PC-3 (cell line): ENCODE measurements around the gene PSPH. TPM values are rescaled to one million over a fixed set of nuclear protein-coding genes. Genes with fewer than 3 reads are reported as not detected.
A peak's percentile ranks its signal among the peaks of the same experiment; 100 is the strongest.

Source experiments
- ATAC-seq: fragments of 200-7000 bp; cut with Tn5 transposase; 2 replicates; pipeline ENCODE4 v1.9.1; 2020; ENCODE audit warnings: mild to moderate bottlenecking, moderate library complexity
- BruUV-seq: library from RNA; stranded (reverse); fragments of 400-500 nt; replicated peaks from 2 replicates; lab custom pipeline; 2021; lab: Mats Ljungman, UMichigan
- CTCF ChIA-PET: fragments of 300-600 bp; sonication (Branson Sonifier 250); formaldehyde crosslinking; loops from one replicate; lab custom pipeline; 2022; ENCODE audit warnings: antibody characterized with exemption; lab: Charles Lee
- POLR2A ChIA-PET: fragments of 300-600 bp; sonication (Branson Sonifier 250); formaldehyde crosslinking; loops from one replicate; lab custom pipeline; 2022; ENCODE audit warnings: antibody characterized with exemption; ENCODE audit not compliant: unreplicated experiment; lab: Charles Lee
- DNase-seq: peaks from one replicate; pipeline ENCODE4 v3.0.0-alpha.2; 2015
- H2AFZ ChIP-seq: fragments of 300-600 bp; sonication (generic); 2 replicates; pipeline ENCODE4 v1.6.0; 2016; ENCODE audit warnings: antibody characterized with exemption, low read length
- H3F3A ChIP-seq: fragments of 300-600 bp; sonication (generic); one replicate; pipeline ENCODE4 v1.6.0; 2017; ENCODE audit warnings: antibody characterized with exemption, low read length, control low read depth, mild to moderate bottlenecking; ENCODE audit not compliant: unreplicated experiment
- H3K27ac ChIP-seq: fragments of 300-600 bp; sonication (generic); 2 replicates; pipeline ENCODE4 v1.5.1; 2016; ENCODE audit warnings: mild to moderate bottlenecking, low read length
- H3K27me3 ChIP-seq: fragments of 300-600 bp; sonication (generic); 2 replicates; pipeline ENCODE4 v1.6.1; 2016; ENCODE audit warnings: low read length, mixed read lengths
- H3K36me3 ChIP-seq: fragments of 300-600 bp; sonication (generic); 2 replicates; pipeline ENCODE4 v1.6.1; 2016; ENCODE audit warnings: low read depth, mixed run types, low read length, mixed read lengths
- H3K4me1 ChIP-seq: fragments of 300-600 bp; sonication (generic); 2 replicates; pipeline ENCODE4 v1.5.1; 2016; ENCODE audit warnings: low read length; ENCODE audit not compliant: insufficient read depth
- H3K4me2 ChIP-seq: fragments of 300-600 bp; sonication (generic); 2 replicates; pipeline ENCODE4 v1.6.0; 2016; ENCODE audit warnings: low read length
- H3K4me3 ChIP-seq: fragments of 300-600 bp; sonication (generic); 2 replicates; pipeline ENCODE4 v1.5.1; 2016; ENCODE audit warnings: mild to moderate bottlenecking, low read length, mixed read lengths
- H3K79me2 ChIP-seq: fragments of 300-600 bp; sonication (generic); 2 replicates; pipeline ENCODE4 v1.6.1; 2017; ENCODE audit warnings: low read length, mixed read lengths
- H3K9ac ChIP-seq: fragments of 300-600 bp; sonication (generic); 2 replicates; pipeline ENCODE4 v1.6.0; 2016; ENCODE audit warnings: mild to moderate bottlenecking, low read length
- H3K9me2 ChIP-seq: fragments of 300-600 bp; sonication (generic); replicated peaks from 2 replicates; pipeline ENCODE4 v1.6.1; 2016; ENCODE audit warnings: mixed run types, low read length, mixed read lengths
- H3K9me3 ChIP-seq: fragments of 300-600 bp; sonication (generic); 2 replicates; pipeline ENCODE4 v1.6.1; 2016; ENCODE audit warnings: low read length, mixed read lengths
- H4K20me1 ChIP-seq: fragments of 300-600 bp; sonication (generic); 2 replicates; pipeline ENCODE4 v1.6.1; 2016; ENCODE audit warnings: low read length, mixed read lengths
- EZH2 ChIP-seq: fragments of 300-600 bp; sonication (generic); IDR thresholded peaks from one replicate; pipeline ENCODE4 v1.6.1; 2017; ENCODE audit warnings: antibody characterized with exemption, mild to moderate bottlenecking, low read length; ENCODE audit not compliant: unreplicated experiment
- EZH2phosphoT487 ChIP-seq: fragments of 300-600 bp; sonication (generic); IDR thresholded peaks from 2 replicates; pipeline ENCODE4 v1.6.1; 2018; ENCODE audit warnings: mild to moderate bottlenecking, antibody characterized with exemption, low read length, borderline replicate concordance
- intact Hi-C: fragments of 100-400 bp; cut with micrococcal nuclease; formaldehyde crosslinking; loops from 2 replicates; pipeline ENCODE4 v1.9.0; 2023
- total RNA-seq: library from RNA; depleted of rRNA; stranded (reverse); fragments of >200 nt; gene quantifications from 2 replicates; pipeline ENCODE4 v1.2.3, GENCODE V29; 2014
- TF ChIP-seq, protein P1 (sequence below): fragments of 300-600 bp; sonication (generic); conservative IDR thresholded peaks from 2 replicates; pipeline ENCODE4 v1.5.1; 2017; ENCODE audit warnings: antibody characterized with exemption, low read depth, mild to moderate bottlenecking, low read length

Gene PSPH
- total RNA-seq, 1 experiment from 2014 or later: 66.3 TPM

DNA sequence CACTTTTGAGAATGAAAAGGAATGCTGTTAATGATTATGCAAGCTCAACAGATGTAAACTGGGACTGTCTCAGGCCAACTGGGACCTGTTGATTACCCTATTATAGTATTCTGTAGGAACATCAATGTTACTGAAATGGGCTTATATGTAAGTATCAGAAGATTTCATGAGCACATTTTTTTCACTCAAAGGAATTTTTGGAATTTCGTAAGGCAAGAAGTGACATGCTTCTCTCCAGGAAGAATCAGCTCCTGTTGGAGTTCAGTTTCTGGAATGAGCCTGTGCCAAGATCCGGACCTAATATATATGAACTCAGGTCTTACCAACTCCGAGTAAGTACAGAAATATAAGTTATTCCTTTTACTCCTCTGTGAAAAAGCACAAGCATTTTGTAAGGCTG is 67.7 kb downstream of the PSPH start:
- Histone ChIP-seq H3K4me1 (no peaks in the 10 kb centered on the region), H3K27me3 (no peaks in the 10 kb centered on the region), H3K27ac (no peak overlapping the region), H3K4me2 (no peak overlapping the region), H3K79me2 (no peaks in the 10 kb centered on the region), H4K20me1 (no peaks in the 10 kb centered on the region), H3K9ac (no peak overlapping the region), H3K9me2 (no peaks in the 10 kb centered on the region), H3K4me3 (no peak overlapping the region), H3K36me3 (peaks cover 45% of the 10 kb centered on the region), H2AFZ (no peak overlapping the region), H3F3A (no peaks in the 10 kb centered on the region), H3K9me3 (no peaks in the 10 kb centered on the region)
- no peak for TF ChIP-seq EZH2
- TF ChIP-seq, protein P1, sequence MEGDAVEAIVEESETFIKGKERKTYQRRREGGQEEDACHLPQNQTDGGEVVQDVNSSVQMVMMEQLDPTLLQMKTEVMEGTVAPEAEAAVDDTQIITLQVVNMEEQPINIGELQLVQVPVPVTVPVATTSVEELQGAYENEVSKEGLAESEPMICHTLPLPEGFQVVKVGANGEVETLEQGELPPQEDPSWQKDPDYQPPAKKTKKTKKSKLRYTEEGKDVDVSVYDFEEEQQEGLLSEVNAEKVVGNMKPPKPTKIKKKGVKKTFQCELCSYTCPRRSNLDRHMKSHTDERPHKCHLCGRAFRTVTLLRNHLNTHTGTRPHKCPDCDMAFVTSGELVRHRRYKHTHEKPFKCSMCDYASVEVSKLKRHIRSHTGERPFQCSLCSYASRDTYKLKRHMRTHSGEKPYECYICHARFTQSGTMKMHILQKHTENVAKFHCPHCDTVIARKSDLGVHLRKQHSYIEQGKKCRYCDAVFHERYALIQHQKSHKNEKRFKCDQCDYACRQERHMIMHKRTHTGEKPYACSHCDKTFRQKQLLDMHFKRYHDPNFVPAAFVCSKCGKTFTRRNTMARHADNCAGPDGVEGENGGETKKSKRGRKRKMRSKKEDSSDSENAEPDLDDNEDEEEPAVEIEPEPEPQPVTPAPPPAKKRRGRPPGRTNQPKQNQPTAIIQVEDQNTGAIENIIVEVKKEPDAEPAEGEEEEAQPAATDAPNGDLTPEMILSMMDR: no peak
- no peak for TF ChIP-seq EZH2phosphoT487
- intact Hi-C loops: no loop called here
- POLR2A ChIA-PET: no interaction called here
- no TSS peak for BruUV-seq
- no peak for ATAC-seq
- CTCF ChIA-PET: no interaction called here
- DNase-seq: no peak

DNA sequence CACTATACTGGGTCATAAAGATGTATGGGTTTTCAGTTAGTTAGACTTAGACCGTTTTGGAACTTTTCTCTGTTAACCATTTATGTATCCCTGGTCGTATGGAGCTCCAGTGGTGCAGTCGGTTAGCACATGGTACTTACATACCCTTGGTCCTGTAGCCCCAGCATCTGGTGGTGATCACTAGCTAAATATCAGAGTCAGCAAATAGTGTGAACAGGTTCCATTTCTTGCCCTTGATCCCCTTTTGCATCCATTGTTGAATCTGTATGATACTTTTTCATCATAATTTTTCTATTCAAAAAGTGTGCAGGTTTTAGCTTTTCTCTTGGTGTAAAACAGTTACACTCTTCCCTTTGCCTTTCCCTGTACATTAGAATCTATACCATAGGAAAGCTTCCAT is 71.0 kb downstream of the PSPH start:
- H3K4me2 ChIP-seq: no peak overlapping the region
- peaks cover 9% of the 10 kb centered on the region; the same call in 1 of the 2 replicates for H3K4me1 ChIP-seq
- TF ChIP-seq EZH2 (no peak), EZH2phosphoT487 (no peak)
- TF ChIP-seq, protein P1: no peak
- intact Hi-C loops: no loop called here
- ChIA-PET CTCF (no interaction called here), POLR2A (no interaction called here)
- DNase-seq (no peak), ATAC-seq (no peak)
- BruUV-seq: no TSS peak
- H3K27me3 ChIP-seq: no peaks in the 10 kb centered on the region
- no peaks in the 10 kb centered on the region for H3K9me3 ChIP-seq
- no peak overlapping the region for H3K27ac ChIP-seq
- peaks cover 50% of the 10 kb centered on the region for H3K36me3 ChIP-seq
- H3K9me2 ChIP-seq: no peaks in the 10 kb centered on the region
- no peaks in the 10 kb centered on the region for H3F3A ChIP-seq
- no peak overlapping the region for H2AFZ ChIP-seq
- H3K4me3 ChIP-seq: no peak overlapping the region
- H3K79me2 ChIP-seq: peaks cover 9% of the 10 kb centered on the region
- no peak overlapping the region for H3K9ac ChIP-seq
- H4K20me1 ChIP-seq: no peaks in the 10 kb centered on the region

DNA sequence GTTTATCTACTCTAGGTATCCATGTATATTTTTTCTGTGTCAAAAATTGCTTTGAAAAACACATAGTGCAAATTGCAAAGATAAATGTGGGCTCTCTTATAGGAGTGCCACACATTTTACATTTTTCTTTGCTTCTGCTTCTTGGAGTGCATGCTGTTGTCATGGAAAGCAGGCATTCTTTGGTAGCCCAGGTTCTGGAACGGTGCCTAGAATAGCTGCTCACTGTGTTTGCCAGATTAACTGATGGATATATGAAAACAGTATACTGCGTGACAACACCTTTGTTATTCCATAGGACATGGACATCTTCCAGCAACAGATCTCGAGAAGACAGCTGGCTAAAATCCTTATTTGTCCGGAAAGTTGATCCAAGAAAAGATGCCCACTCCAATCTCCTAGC is 73.4 kb downstream of the PSPH start:
- H3K27me3 ChIP-seq: no peaks in the 10 kb centered on the region
- H4K20me1 ChIP-seq: no peaks in the 10 kb centered on the region
- no peak overlapping the region for H3K9ac ChIP-seq
- CTCF ChIA-PET: interaction anchor here (0.6 to 0.7 kb wide), 2 partner anchors 13 to 73 kb away, joined by 3 to 4 read pairs; partner anchors contain the start of gene PSPH
- H3K9me2 ChIP-seq: no peaks in the 10 kb centered on the region
- POLR2A ChIA-PET: interaction anchor here (0.5 to 0.7 kb wide), 4 partner anchors 13 to 279 kb away, joined by 4 to 6 read pairs (median 4); partner anchors contain the start of genes CCT6A, NIPSNAP2 and PSPH
- TF ChIP-seq EZH2phosphoT487 (no peak), EZH2 (no peak)
- TF ChIP-seq, protein P1: no peak
- peak overlapping the region; percentile 19; the same call in 1 of the 2 replicates for H3K4me3 ChIP-seq
- H3K4me2 ChIP-seq: peak overlapping the region; percentile 51
- no TSS peak for BruUV-seq
- no peaks in the 10 kb centered on the region for H3K9me3 ChIP-seq
- H3K4me1 ChIP-seq: peaks cover 9% of the 10 kb centered on the region; the same call in 1 of the 2 replicates
- H3F3A ChIP-seq: no peaks in the 10 kb centered on the region
- ATAC-seq (peak; percentile 94), DNase-seq (peak; percentile 75)
- peaks cover 26% of the 10 kb centered on the region for H3K79me2 ChIP-seq
- peak overlapping the region; percentile 25 for H3K27ac ChIP-seq
- peaks cover 38% of the 10 kb centered on the region for H3K36me3 ChIP-seq
- H2AFZ ChIP-seq: no peak overlapping the region
- intact Hi-C loops: no loop called here
